Naive thymus-derived CD4-positive, alpha-beta T cell (primary cell): Measurements from ENCODE around the gene DDT. TPM values are rescaled to one million over a fixed set of nuclear protein-coding genes. Genes with fewer than 3 reads are reported as not detected.
"Not testable (repeated sequence)": the region's sequence is repeated elsewhere in the genome, so short reads cannot be mapped to it uniquely, and the experiment has no call there.

Experiments
- ATAC-seq: fragments of 150-1000 bp; cut with Tn5 transposase; 2 replicates; pipeline ENCODE4 v1.10.0; 2021; ENCODE audit warnings: mild to moderate bottlenecking, moderate library complexity
- CTCF ChIA-PET: fragments of 350-600 bp; sonication (Branson Sonifier 250); formaldehyde crosslinking; loops from one replicate; lab custom pipeline; 2021; ENCODE audit warnings: antibody characterized with exemption; lab: Charles Lee
- POLR2A ChIA-PET: fragments of 350-600 bp; sonication (Branson Sonifier 250); formaldehyde crosslinking; loops from one replicate; lab custom pipeline; 2021; ENCODE audit warnings: antibody characterized with exemption, inconsistent platforms; lab: Charles Lee
- DNase-seq, 9 donors: peaks; one replicate each; pipeline versions ENCODE4 v3.0.0 to v3.0.0-alpha.2; 2020 to 2022; ENCODE audit warnings: mixed read lengths in 1 of 9
- H3K27ac ChIP-seq: one replicate; pipeline ENCODE4 v1.7.0; 2013; ENCODE audit warnings: mild to moderate bottlenecking, low read depth, low read length, moderate library complexity
- H3K27me3 ChIP-seq, 2 donors: one replicate each; pipeline ENCODE4 v1.7.0; 2013; ENCODE audit warnings: low read length in 2 of 2, mild to moderate bottlenecking in 2 of 2, moderate library complexity in 2 of 2; ENCODE audit not compliant: control insufficient read depth in 2 of 2, insufficient read depth in 2 of 2
- H3K36me3 ChIP-seq, 3 experiments: 1 replicate in 2 of 3; 2 replicates in 1 of 3; pipeline ENCODE4 v1.7.0; 2013; ENCODE audit warnings: low read length in 3 of 3, mild to moderate bottlenecking in 3 of 3, moderate library complexity in 1 of 3; ENCODE audit not compliant: insufficient read depth in 3 of 3, control insufficient read depth in 2 of 3
- H3K4me1 ChIP-seq, 2 donors: one replicate each; pipeline ENCODE4 v1.7.0; 2013; ENCODE audit warnings: low read length in 2 of 2, mild to moderate bottlenecking in 2 of 2, moderate library complexity in 1 of 2; ENCODE audit not compliant: control insufficient read depth in 2 of 2, insufficient read depth in 2 of 2
- H3K4me3 ChIP-seq: 2 replicates; pipeline ENCODE4 v1.7.0; 2013; ENCODE audit warnings: mild to moderate bottlenecking, low read length
- H3K9me3 ChIP-seq, 3 experiments: 1 replicate in 2 of 3; 2 replicates in 1 of 3; pipeline ENCODE4 v1.7.0; 2013; ENCODE audit warnings: low read length in 3 of 3; ENCODE audit not compliant: control insufficient read depth in 2 of 3
- H3K27ac Mint-ChIP-seq, 9 donors: one replicate each; pipeline ENCODE4 v1.8.0; 2020 to 2022; ENCODE audit warnings: mixed read lengths in 9 of 9, mild to moderate bottlenecking in 8 of 9, moderate library complexity in 5 of 9, inconsistent platforms in 2 of 9
- H3K27me3 Mint-ChIP-seq, 5 donors: one replicate each; pipeline ENCODE4 v1.8.0; 2021 to 2022; ENCODE audit warnings: mixed read lengths in 5 of 5, mild to moderate bottlenecking in 1 of 5
- H3K36me3 Mint-ChIP-seq, 5 donors: one replicate each; pipeline ENCODE4 v1.8.0; 2020 to 2022; ENCODE audit warnings: mixed read lengths in 5 of 5, mild to moderate bottlenecking in 3 of 5, inconsistent platforms in 1 of 5
- H3K4me1 Mint-ChIP-seq, 7 donors: one replicate each; pipeline ENCODE4 v1.8.0; 2020 to 2022; ENCODE audit warnings: mixed read lengths in 7 of 7, mild to moderate bottlenecking in 3 of 7, inconsistent platforms in 1 of 7
- H3K4me3 Mint-ChIP-seq, 10 donors: one replicate each; pipeline ENCODE4 v1.8.0; 2020 to 2022; ENCODE audit warnings: mild to moderate bottlenecking in 10 of 10, mixed read lengths in 10 of 10, moderate library complexity in 6 of 10, inconsistent platforms in 2 of 10
- H3K9me3 Mint-ChIP-seq, 11 donors: one replicate each; pipeline ENCODE4 v1.8.0; 2020 to 2022; ENCODE audit warnings: mixed read lengths in 11 of 11, mild to moderate bottlenecking in 4 of 11, inconsistent platforms in 1 of 11, moderate library complexity in 1 of 11
- intact Hi-C, 2 donors: fragments of 100-400 bp; cut with micrococcal nuclease; formaldehyde crosslinking; loops; one replicate each; pipeline ENCODE4 v1.15.1; 2023
- polyA plus RNA-seq, 2 donors: library from polyadenylated mRNA; unstranded; fragments of 300-500 nt; fragmentation: Illumina TruSeq; gene quantifications; one replicate each; pipeline ENCODE4 v1.2.3, GENCODE V29; 2021
- total RNA-seq, 6 experiments: library from RNA in 5 of 6; stranded (reverse) in 5 of 6; gene quantifications; 1 replicate in 5 of 6; 2 replicates in 1 of 6; pipeline ENCODE4 v1.2.3 and lab custom pipeline; 2021 to 2026

Gene DDT
- total and polyA plus RNA-seq, 7 experiments from 2014 or later: 66.3 to 122 (median 80.2) TPM

- Histone ChIP-seq H3K4me1 (no peaks in the 10 kb centered on the region), H3K9me3 (no peaks in the 10 kb centered on the region), H3K4me3 (no peak overlapping the region), H3K27ac (no peak overlapping the region), H3K36me3 (peaks cover 0 to 3% (median 0%) of the 10 kb centered on the region in 3 experiments), H3K27me3 (no peaks in the 10 kb centered on the region)
- Mint-ChIP-seq H3K27me3 (peaks cover 0 to 7% (median 0%) of the 10 kb centered on the region in 5 donors), H3K36me3 (peaks cover 0 to 4% (median 0%) of the 10 kb centered on the region in 5 donors), H3K4me1 (peaks cover 5 to 16% (median 12%) of the 10 kb centered on the region in 7 donors), H3K27ac (peak overlapping the region in 1 of 9 donors; percentile 8), H3K9me3 (peaks cover 0 to 6% (median 0%) of the 10 kb centered on the region in 11 donors), H3K4me3 (no peak overlapping the region)
- DNase-seq (no peak), ATAC-seq (no peak)
- intact Hi-C loops: no loop called here
- ChIA-PET CTCF (no interaction called here), POLR2A (no interaction called here)
Measured at GRCh38 chr22:24006207-24006913, 32.1 kb upstream of the DDT start.

GRCh38 chr22:24005201-24005600 lies 31.0 kb upstream of the DDT start, which contains the start of gene GSTT4:
GSTT4 (minus strand) TSS chr22:24005453; CDS start chr22:24005356, 97 bp downstream.
- CTCF ChIA-PET: no interaction called here
- no peak within 1 kb of the TSS for H3K27ac ChIP-seq
- H3K27me3 Mint-ChIP-seq: peaks cover 0 to 7% (median 0%) of the 10 kb centered on the region in 5 donors

GRCh38 chr22:24003887-24004286 lies 29.6 kb upstream of the DDT start:
- no peak for DNase-seq
- Mint-ChIP-seq H3K9me3 (no peaks in the 10 kb centered on the region), H3K4me3 (no peak overlapping the region), H3K36me3 (no peaks in the 10 kb centered on the region), H3K27ac (peak overlapping the region in 1 of 9 donors; percentile 28), H3K4me1 (peaks cover 0 to 2% (median 0%) of the 10 kb centered on the region in 7 donors), H3K27me3 (peaks cover 0 to 7% (median 0%) of the 10 kb centered on the region in 5 donors)
- Histone ChIP-seq H3K27ac (no peak overlapping the region), H3K4me1 (no peaks in the 10 kb centered on the region), H3K27me3 (no peaks in the 10 kb centered on the region), H3K36me3 (no peaks in the 10 kb centered on the region), H3K9me3 (no peaks in the 10 kb centered on the region), H3K4me3 (no peak overlapping the region)
- CTCF ChIA-PET: no interaction called here
- ATAC-seq: no peak
- POLR2A ChIA-PET: no interaction called here
- intact Hi-C loops: no loop called here

More at GRCh38 chr22:24005201-24005600, 31.0 kb upstream of the DDT start, which contains the start of gene GSTT4:
- Histone ChIP-seq H3K27me3 (no peaks in the 10 kb centered on the region), H3K9me3 (no peaks in the 10 kb centered on the region), H3K4me3 (no peak within 1 kb of the TSS), H3K36me3 (no peaks in the 10 kb centered on the region), H3K4me1 (no peaks in the 10 kb centered on the region)
- Mint-ChIP-seq H3K27ac (peak within 1 kb of the TSS in 1 of 9 donors; percentile 8), H3K4me3 (no peak within 1 kb of the TSS), H3K4me1 (peaks cover 2 to 6% (median 5%) of the 10 kb centered on the region in 7 donors), H3K9me3 (no peaks in the 10 kb centered on the region), H3K36me3 (no peaks in the 10 kb centered on the region)
- DNase-seq (no peak), ATAC-seq (no peak)
- POLR2A ChIA-PET: no interaction called here
- intact Hi-C loops: no loop called here

- H3K9me3 Mint-ChIP-seq: no peaks in the 10 kb centered on the region
- no peak for ATAC-seq
- no peak overlapping the region for H3K4me3 ChIP-seq
- H3K27me3 ChIP-seq: no peaks in the 10 kb centered on the region
- H3K27ac Mint-ChIP-seq: no peak overlapping the region
- POLR2A ChIA-PET: no interaction called here
- H3K9me3 ChIP-seq: no peaks in the 10 kb centered on the region
- CTCF ChIA-PET: no interaction called here
- H3K27ac ChIP-seq: no peak overlapping the region
- H3K36me3 Mint-ChIP-seq: no peaks in the 10 kb centered on the region
- peaks cover 0 to 2% (median 0%) of the 10 kb centered on the region in 7 donors for H3K4me1 Mint-ChIP-seq
- H3K4me3 Mint-ChIP-seq: no peak overlapping the region
- H3K4me1 ChIP-seq: no peaks in the 10 kb centered on the region
- no peak for DNase-seq
- no peaks in the 10 kb centered on the region for H3K36me3 ChIP-seq
- H3K27me3 Mint-ChIP-seq: peaks cover 0 to 7% (median 0%) of the 10 kb centered on the region in 5 donors
- intact Hi-C loops: no loop called here
Measured at GRCh38 chr22:24002851-24003250, 28.6 kb upstream of the DDT start.

- Histone ChIP-seq H3K4me3 (no peak overlapping the region), H3K27ac (no peak overlapping the region), H3K36me3 (no peaks in the 10 kb centered on the region), H3K27me3 (no peaks in the 10 kb centered on the region), H3K4me1 (no peaks in the 10 kb centered on the region), H3K9me3 (no peaks in the 10 kb centered on the region)
- H3K36me3 Mint-ChIP-seq: no peaks in the 10 kb centered on the region
- H3K4me1 Mint-ChIP-seq: peaks cover 0 to 4% (median 0%) of the 10 kb centered on the region in 7 donors
- POLR2A ChIA-PET: no interaction called here
- no peaks in the 10 kb centered on the region for H3K9me3 Mint-ChIP-seq
- CTCF ChIA-PET: no interaction called here
- H3K4me3 Mint-ChIP-seq: no peak overlapping the region
- intact Hi-C loops: no loop called here
- DNase-seq (no peak), ATAC-seq (no peak)
- H3K27ac Mint-ChIP-seq: peak overlapping the region in 1 of 9 donors; percentile 42
- peaks cover 0 to 8% (median 0%) of the 10 kb centered on the region in 5 donors for H3K27me3 Mint-ChIP-seq
Measured at GRCh38 chr22:24002272-24002671, 28.0 kb upstream of the DDT start.

- H3K27ac ChIP-seq: no peak overlapping the region
- Mint-ChIP-seq H3K9me3 (no peaks in the 10 kb centered on the region), H3K27me3 (peaks cover 0 to 13% (median 0%) of the 10 kb centered on the region in 5 donors), H3K4me1 (peaks cover 0 to 5% (median 0%) of the 10 kb centered on the region in 7 donors), H3K4me3 (no peak overlapping the region), H3K36me3 (no peaks in the 10 kb centered on the region), H3K27ac (peak overlapping the region in 2 of 9 donors; percentile 25 to 42)
- no peak for DNase-seq
- ChIA-PET CTCF (no interaction called here), POLR2A (no interaction called here)
- H3K4me3 ChIP-seq: no peak overlapping the region
- H3K9me3 ChIP-seq: no peaks in the 10 kb centered on the region
- H3K36me3 ChIP-seq: no peaks in the 10 kb centered on the region
- no peaks in the 10 kb centered on the region for H3K4me1 ChIP-seq
- intact Hi-C loops: no loop called here
- ATAC-seq: no peak
- no peaks in the 10 kb centered on the region for H3K27me3 ChIP-seq
Measured at GRCh38 chr22:24001314-24001713, 27.1 kb upstream of the DDT start.

- DNase-seq, H3K36me3 Mint-ChIP-seq, H3K4me1 Mint-ChIP-seq, POLR2A ChIA-PET, H3K4me1 ChIP-seq, CTCF ChIA-PET, ATAC-seq, H3K4me3 ChIP-seq, H3K27ac ChIP-seq, intact Hi-C loops, H3K9me3 Mint-ChIP-seq, H3K9me3 ChIP-seq, H3K27ac Mint-ChIP-seq, H3K36me3 ChIP-seq, H3K27me3 ChIP-seq, H3K4me3 Mint-ChIP-seq: not testable (repeated sequence)
- peaks cover 0 to 18% (median 0%) of the 10 kb centered on the region in 5 donors for H3K27me3 Mint-ChIP-seq
Measured at GRCh38 chr22:23999779-24000178, 25.5 kb upstream of the DDT start.
